Choroid plexus epithelial cell (primary cell): ENCODE data around the gene ARL15.

ENCODE experiments used
- DNase-seq: peaks from one replicate; pipeline ENCODE4 v3.0.0-alpha.2; 2010; ENCODE audit warnings: low read depth
- H3K4me3 ChIP-seq: 2 replicates; pipeline ENCODE4 v1.5.1; 2011; ENCODE audit warnings: low read depth, mild to moderate bottlenecking, control low read depth, low read length, moderate library complexity
- CTCF ChIP-seq: conservative IDR thresholded peaks from 2 replicates; pipeline ENCODE4 v1.5.1; 2011; ENCODE audit warnings: low read depth, mild to moderate bottlenecking, control low read depth, inconsistent platforms, low read length, moderate library complexity

Gene ARL15

GRCh38 chr5:54306893-54307292 is 3.5 kb downstream of the ARL15 start:
- no peak for DNase-seq
- TF ChIP-seq CTCF = no peak
- H3K4me3 ChIP-seq = no peak overlapping the region

- no peak overlapping the region for H3K4me3 ChIP-seq
- no peak for DNase-seq
- no peak for TF ChIP-seq CTCF
Measured at GRCh38 chr5:54305737-54306136, 4.6 kb downstream of the ARL15 start.

- no peak overlapping the region for H3K4me3 ChIP-seq
- DNase-seq = no peak
- TF ChIP-seq CTCF = no peak
Measured at GRCh38 chr5:54304040-54304439, 6.3 kb downstream of the ARL15 start.

- H3K4me3 ChIP-seq = no peak overlapping the region
- DNase-seq = peak; percentile 91
- TF ChIP-seq CTCF = no peak
Measured at GRCh38 chr5:54302267-54302687, 8.1 kb downstream of the ARL15 start.

- TF ChIP-seq CTCF = no peak
- no peak for DNase-seq
- H3K4me3 ChIP-seq = no peak overlapping the region
Measured at GRCh38 chr5:54301849-54302248, 8.5 kb downstream of the ARL15 start.

GRCh38 chr5:54301220-54301619 is 9.2 kb downstream of the ARL15 start:
- no peak overlapping the region for H3K4me3 ChIP-seq
- TF ChIP-seq CTCF = no peak
- no peak for DNase-seq

DNA sequence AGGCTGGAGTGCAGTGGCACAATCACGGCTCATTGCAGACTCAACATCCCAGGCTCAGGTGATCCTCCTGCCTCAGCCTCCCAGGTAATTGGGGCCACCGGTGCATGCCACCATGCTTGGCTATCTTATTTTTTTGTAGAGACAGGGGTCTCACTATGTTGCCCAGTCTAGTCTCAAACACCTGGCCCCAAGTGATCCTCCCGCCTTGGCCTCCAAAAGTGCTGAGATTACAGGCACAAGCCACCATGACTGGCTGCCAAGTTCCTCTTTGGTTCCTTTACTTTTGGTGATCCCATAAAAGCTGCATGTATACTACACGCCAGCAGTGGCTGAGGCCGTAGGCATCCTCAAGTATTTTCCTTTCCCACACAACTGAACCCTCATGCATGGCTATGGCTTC is 11.4 kb downstream of the ARL15 start:
- DNase-seq = no peak
- no peak overlapping the region for H3K4me3 ChIP-seq
- TF ChIP-seq CTCF = no peak
